Muscle layer of duodenum (tissue), 2 donors: Measurements from ENCODE around the gene ZMIZ1.

ENCODE experiments used
- H3K27ac ChIP-seq: one replicate; pipeline ENCODE4 v1.7.0; 2013; ENCODE audit warnings: mild to moderate bottlenecking, low read length
- H3K27me3 ChIP-seq: one replicate; pipeline ENCODE4 v1.7.0; 2013; ENCODE audit warnings: low read depth, mild to moderate bottlenecking, control low read depth, low read length
- H3K36me3 ChIP-seq, 2 donors: one replicate each; pipeline ENCODE4 v1.7.0; 2013; ENCODE audit warnings: low read length in 2 of 2, control low read depth in 1 of 2, mild to moderate bottlenecking in 1 of 2; ENCODE audit not compliant: insufficient read depth in 2 of 2, control insufficient read depth in 1 of 2
- H3K4me1 ChIP-seq, 2 donors: one replicate each; pipeline ENCODE4 v1.7.0; 2013; ENCODE audit warnings: low read length in 2 of 2, mild to moderate bottlenecking in 2 of 2, control low read depth in 1 of 2, moderate library complexity in 1 of 2; ENCODE audit not compliant: insufficient read depth in 2 of 2, control insufficient read depth in 1 of 2
- H3K4me3 ChIP-seq, 2 donors: one replicate each; pipeline ENCODE4 v1.7.0; 2013; ENCODE audit warnings: low read length in 2 of 2, low read depth in 1 of 2, mild to moderate bottlenecking in 1 of 2
- H3K9me3 ChIP-seq, 2 donors: one replicate each; pipeline ENCODE4 v1.7.0; 2013; ENCODE audit warnings: low read length in 2 of 2, control low read depth in 1 of 2, mild to moderate bottlenecking in 1 of 2; ENCODE audit not compliant: control insufficient read depth in 1 of 2
- donor health status: healthy.

The ZMIZ1 gene

GRCh38 chr10:79260811-79261740 lies 192.3 kb downstream of the ZMIZ1 start:
- Histone ChIP-seq H3K27me3 (no peaks in the 10 kb centered on the region), H3K4me3 (peak overlapping the region in 1 of 2 donors; percentile 3), H3K27ac (no peak overlapping the region), H3K9me3 (no peaks in the 10 kb centered on the region), H3K4me1 (peaks cover 9 to 82% of the 10 kb centered on the region in 2 donors), H3K36me3 (peaks cover 7 to 8% of the 10 kb centered on the region in 2 donors)

- Histone ChIP-seq H3K27me3 (no peaks in the 10 kb centered on the region), H3K4me1 (peaks cover 13 to 92% of the 10 kb centered on the region in 2 donors), H3K36me3 (peaks cover 0 to 6% of the 10 kb centered on the region in 2 donors), H3K27ac (no peak overlapping the region), H3K9me3 (no peaks in the 10 kb centered on the region), H3K4me3 (no peak overlapping the region)
Observed at GRCh38 chr10:79262131-79262530, 193.4 kb downstream of the ZMIZ1 start.

GRCh38 chr10:79262959-79263746 lies 194.4 kb downstream of the ZMIZ1 start:
- Histone ChIP-seq H3K36me3 (peaks cover 0 to 1% of the 10 kb centered on the region in 2 donors), H3K4me3 (no peak overlapping the region), H3K27ac (no peak overlapping the region), H3K9me3 (no peaks in the 10 kb centered on the region), H3K4me1 (peaks cover 22 to 97% of the 10 kb centered on the region in 2 donors), H3K27me3 (no peaks in the 10 kb centered on the region)

- H3K27ac ChIP-seq = no peak overlapping the region
- no peaks in the 10 kb centered on the region for H3K9me3 ChIP-seq
- peaks cover 5 to 7% of the 10 kb centered on the region in 2 donors for H3K36me3 ChIP-seq
- H3K4me3 ChIP-seq = no peak overlapping the region
- peaks cover 28 to 97% of the 10 kb centered on the region in 2 donors for H3K4me1 ChIP-seq
- no peaks in the 10 kb centered on the region for H3K27me3 ChIP-seq
Observed at GRCh38 chr10:79263939-79264338, 195.2 kb downstream of the ZMIZ1 start.

GRCh38 chr10:79264942-79265341 lies 196.2 kb downstream of the ZMIZ1 start:
- no peaks in the 10 kb centered on the region for H3K9me3 ChIP-seq
- H3K4me1 ChIP-seq = peaks cover 28 to 99% of the 10 kb centered on the region in 2 donors
- H3K4me3 ChIP-seq = no peak overlapping the region
- H3K27ac ChIP-seq = no peak overlapping the region
- no peaks in the 10 kb centered on the region for H3K27me3 ChIP-seq
- peaks cover 5 to 7% of the 10 kb centered on the region in 2 donors for H3K36me3 ChIP-seq

GRCh38 chr10:79266084-79266483 lies 197.3 kb downstream of the ZMIZ1 start:
- peak overlapping the region; percentile 79 for H3K27ac ChIP-seq
- H3K4me3 ChIP-seq = peak overlapping the region in 1 of 2 donors; percentile 22
- H3K27me3 ChIP-seq = no peaks in the 10 kb centered on the region
- peaks cover 5 to 10% of the 10 kb centered on the region in 2 donors for H3K36me3 ChIP-seq
- H3K9me3 ChIP-seq = no peaks in the 10 kb centered on the region
- peaks cover 28 to 99% of the 10 kb centered on the region in 2 donors for H3K4me1 ChIP-seq

- H3K4me1 ChIP-seq = peaks cover 25 to 99% of the 10 kb centered on the region in 2 donors
- peaks cover 5 to 10% of the 10 kb centered on the region in 2 donors for H3K36me3 ChIP-seq
Observed at GRCh38 chr10:79266543-79267312, 198.0 kb downstream of the ZMIZ1 start.

GRCh38 chr10:79267499-79267898 lies 198.7 kb downstream of the ZMIZ1 start:
- Histone ChIP-seq H3K9me3 (no peaks in the 10 kb centered on the region), H3K27me3 (no peaks in the 10 kb centered on the region), H3K36me3 (peaks cover 5 to 10% of the 10 kb centered on the region in 2 donors), H3K4me1 (peaks cover 22 to 97% of the 10 kb centered on the region in 2 donors), H3K4me3 (no peak overlapping the region), H3K27ac (peak overlapping the region; percentile 79)

More at GRCh38 chr10:79266543-79267312, 198.0 kb downstream of the ZMIZ1 start:
- Histone ChIP-seq H3K27ac (peak overlapping the region; percentile 79), H3K27me3 (no peaks in the 10 kb centered on the region), H3K4me3 (peak overlapping the region in 1 of 2 donors; percentile 22), H3K9me3 (no peaks in the 10 kb centered on the region)

- Histone ChIP-seq H3K9me3 (no peaks in the 10 kb centered on the region), H3K27me3 (no peaks in the 10 kb centered on the region), H3K36me3 (peaks cover 5 to 10% of the 10 kb centered on the region in 2 donors), H3K27ac (no peak overlapping the region), H3K4me3 (no peak overlapping the region), H3K4me1 (peaks cover 24 to 97% of the 10 kb centered on the region in 2 donors)
Observed at GRCh38 chr10:79268161-79268601, 199.4 kb downstream of the ZMIZ1 start.

- H3K36me3 ChIP-seq = peaks cover 5 to 10% of the 10 kb centered on the region in 2 donors
- H3K4me1 ChIP-seq = peaks cover 26 to 97% of the 10 kb centered on the region in 2 donors
- no peaks in the 10 kb centered on the region for H3K27me3 ChIP-seq
- no peak overlapping the region for H3K27ac ChIP-seq
- H3K9me3 ChIP-seq = no peaks in the 10 kb centered on the region
- no peak overlapping the region for H3K4me3 ChIP-seq
Observed at GRCh38 chr10:79268742-79269141, 200.0 kb downstream of the ZMIZ1 start.
